ENCODE measurements around the gene RIPPLY3.

The RIPPLY3 gene

GRCh38 chr21:37041706-37042271 lies 35.3 kb downstream of the RIPPLY3 start:
- WGBS (ENCODE audit: extremely low coverage, insufficient coverage, low lambda C conversion rate): no CpG with 5 or more reads among the region's 4 CpGs
- Histone ChIP-seq H2BK120ac (ENCODE audit: low read depth, low read length) (no peak overlapping the region), H3K27me3 (ENCODE audit: insufficient read depth, low read length, poor library complexity) (no peaks in the 10 kb centered on the region)

GRCh38 chr21:37043818-37044217 lies 37.3 kb downstream of the RIPPLY3 start:
- Histone ChIP-seq H3K4me1 (ENCODE audit: control insufficient read depth, low read depth, low read length) (no peaks in the 10 kb centered on the region), H4K8ac (ENCODE audit: low read depth, low read length) (no peak overlapping the region)

More at GRCh38 chr21:37041706-37042271, 35.3 kb downstream of the RIPPLY3 start:
- Histone ChIP-seq H3K79me2 (ENCODE audit: control insufficient read depth, insufficient read depth, low read length) (no peaks in the 10 kb centered on the region), H3K36me3 (ENCODE audit: control insufficient read depth, insufficient read depth, low read length) (no peaks in the 10 kb centered on the region), H3K4ac (ENCODE audit: low read depth, low read length) (no peak overlapping the region), H3K4me1 (ENCODE audit: control insufficient read depth, low read depth, low read length) (no peaks in the 10 kb centered on the region), H2AK5ac (ENCODE audit: low read length) (no peak overlapping the region), H3K4me2 (ENCODE audit: low read length) (no peak overlapping the region), H2BK5ac (ENCODE audit: low read length) (no peak overlapping the region), H2BK15ac (replicated peaks; ENCODE audit: low read depth) (no peak overlapping the region), H3K79me1 (ENCODE audit: low read length) (no peaks in the 10 kb centered on the region), H3K23ac (ENCODE audit: low read length) (no peak overlapping the region), H4K8ac (ENCODE audit: low read depth, low read length) (no peak overlapping the region), H4K5ac (ENCODE audit: low read length) (no peak overlapping the region), H3K56ac (ENCODE audit: low read length) (no peak overlapping the region), H3K4me3 (ENCODE audit: low read length) (no peak overlapping the region), H3K18ac (ENCODE audit: low read length) (no peak overlapping the region), H3K27ac (ENCODE audit: low read depth, low read length) (no peak overlapping the region), H3K9ac (ENCODE audit: low read length) (no peak overlapping the region)
- peak; percentile 41 for DNase-seq

GRCh38 chr21:37044643-37045042 lies 38.1 kb downstream of the RIPPLY3 start:
- H3K4me2 ChIP-seq (ENCODE audit: low read length): no peak overlapping the region
- H3K36me3 ChIP-seq (ENCODE audit: control insufficient read depth, insufficient read depth, low read length): no peaks in the 10 kb centered on the region
- no peak overlapping the region for H2BK15ac ChIP-seq (replicated peaks; ENCODE audit: low read depth)
- no peak for DNase-seq
- H2BK5ac ChIP-seq (ENCODE audit: low read length): no peak overlapping the region
- no CpG with 5 or more reads among the region's 3 CpGs for WGBS (ENCODE audit: extremely low coverage, insufficient coverage, low lambda C conversion rate)
- no peak overlapping the region for H3K9ac ChIP-seq (ENCODE audit: low read length)
- H2AK5ac ChIP-seq (ENCODE audit: low read length): no peak overlapping the region
- H3K4ac ChIP-seq (ENCODE audit: low read depth, low read length): no peak overlapping the region
- no peak overlapping the region for H2BK120ac ChIP-seq (ENCODE audit: low read depth, low read length)
- no peak overlapping the region for H3K27ac ChIP-seq (ENCODE audit: low read depth, low read length)
- no peak overlapping the region for H3K23ac ChIP-seq (ENCODE audit: low read length)
- no peaks in the 10 kb centered on the region for H3K27me3 ChIP-seq (ENCODE audit: insufficient read depth, low read length, poor library complexity)
- no peak overlapping the region for H3K56ac ChIP-seq (ENCODE audit: low read length)
- no peaks in the 10 kb centered on the region for H3K79me2 ChIP-seq (ENCODE audit: control insufficient read depth, insufficient read depth, low read length)
- no peaks in the 10 kb centered on the region for H3K4me1 ChIP-seq (ENCODE audit: control insufficient read depth, low read depth, low read length)
- no peak overlapping the region for H3K18ac ChIP-seq (ENCODE audit: low read length)
- H4K5ac ChIP-seq (ENCODE audit: low read length): no peak overlapping the region
- H4K8ac ChIP-seq (ENCODE audit: low read depth, low read length): no peak overlapping the region
- no peaks in the 10 kb centered on the region for H3K79me1 ChIP-seq (ENCODE audit: low read length)
- no peak overlapping the region for H3K4me3 ChIP-seq (ENCODE audit: low read length)

More at GRCh38 chr21:37043818-37044217, 37.3 kb downstream of the RIPPLY3 start:
- H2BK120ac ChIP-seq (ENCODE audit: low read depth, low read length): no peak overlapping the region
- H3K56ac ChIP-seq (ENCODE audit: low read length): no peak overlapping the region
- H2BK15ac ChIP-seq (replicated peaks; ENCODE audit: low read depth): no peak overlapping the region
- no peaks in the 10 kb centered on the region for H3K36me3 ChIP-seq (ENCODE audit: control insufficient read depth, insufficient read depth, low read length)
- H3K4me3 ChIP-seq (ENCODE audit: low read length): no peak overlapping the region
- no peak overlapping the region for H4K5ac ChIP-seq (ENCODE audit: low read length)
- H3K79me1 ChIP-seq (ENCODE audit: low read length): no peaks in the 10 kb centered on the region
- H3K27ac ChIP-seq (ENCODE audit: low read depth, low read length): no peak overlapping the region
- no peak overlapping the region for H3K18ac ChIP-seq (ENCODE audit: low read length)
- no peaks in the 10 kb centered on the region for H3K79me2 ChIP-seq (ENCODE audit: control insufficient read depth, insufficient read depth, low read length)
- no peak overlapping the region for H2BK5ac ChIP-seq (ENCODE audit: low read length)
- DNase-seq: no peak
- no peak overlapping the region for H3K23ac ChIP-seq (ENCODE audit: low read length)
- no peak overlapping the region for H2AK5ac ChIP-seq (ENCODE audit: low read length)
- H3K4ac ChIP-seq (ENCODE audit: low read depth, low read length): no peak overlapping the region
- no peaks in the 10 kb centered on the region for H3K27me3 ChIP-seq (ENCODE audit: insufficient read depth, low read length, poor library complexity)
- no peak overlapping the region for H3K9ac ChIP-seq (ENCODE audit: low read length)
- no CpG with 5 or more reads among the region's 6 CpGs for WGBS (ENCODE audit: extremely low coverage, insufficient coverage, low lambda C conversion rate)
- no peak overlapping the region for H3K4me2 ChIP-seq (ENCODE audit: low read length)

GRCh38 chr21:37045149-37045548 lies 38.6 kb downstream of the RIPPLY3 start:
- H3K4me2 ChIP-seq (ENCODE audit: low read length): no peak overlapping the region
- H3K18ac ChIP-seq (ENCODE audit: low read length): no peak overlapping the region
- no peak overlapping the region for H4K8ac ChIP-seq (ENCODE audit: low read depth, low read length)
- H3K56ac ChIP-seq (ENCODE audit: low read length): no peak overlapping the region
- no peaks in the 10 kb centered on the region for H3K27me3 ChIP-seq (ENCODE audit: insufficient read depth, low read length, poor library complexity)
- H3K9ac ChIP-seq (ENCODE audit: low read length): no peak overlapping the region
- no peaks in the 10 kb centered on the region for H3K79me1 ChIP-seq (ENCODE audit: low read length)
- no CpG with 5 or more reads among the region's 6 CpGs for WGBS (ENCODE audit: extremely low coverage, insufficient coverage, low lambda C conversion rate)
- H3K4me1 ChIP-seq (ENCODE audit: control insufficient read depth, low read depth, low read length): no peaks in the 10 kb centered on the region
- H2BK5ac ChIP-seq (ENCODE audit: low read length): no peak overlapping the region
- no peak overlapping the region for H3K23ac ChIP-seq (ENCODE audit: low read length)
- no peak overlapping the region for H3K27ac ChIP-seq (ENCODE audit: low read depth, low read length)
- no peak overlapping the region for H3K4ac ChIP-seq (ENCODE audit: low read depth, low read length)
- H2AK5ac ChIP-seq (ENCODE audit: low read length): no peak overlapping the region
- no peaks in the 10 kb centered on the region for H3K79me2 ChIP-seq (ENCODE audit: control insufficient read depth, insufficient read depth, low read length)
- no peak overlapping the region for H2BK15ac ChIP-seq (replicated peaks; ENCODE audit: low read depth)
- H3K36me3 ChIP-seq (ENCODE audit: control insufficient read depth, insufficient read depth, low read length): no peaks in the 10 kb centered on the region
- H2BK120ac ChIP-seq (ENCODE audit: low read depth, low read length): no peak overlapping the region
- no peak overlapping the region for H4K5ac ChIP-seq (ENCODE audit: low read length)
- H3K4me3 ChIP-seq (ENCODE audit: low read length): no peak overlapping the region
- DNase-seq: no peak

GRCh38 chr21:37045556-37045955 lies 39.1 kb downstream of the RIPPLY3 start:
- Histone ChIP-seq H2AK5ac (ENCODE audit: low read length) (no peak overlapping the region), H3K27me3 (ENCODE audit: insufficient read depth, low read length, poor library complexity) (no peaks in the 10 kb centered on the region), H3K4me2 (ENCODE audit: low read length) (no peak overlapping the region), H2BK15ac (replicated peaks; ENCODE audit: low read depth) (no peak overlapping the region), H2BK120ac (ENCODE audit: low read depth, low read length) (no peak overlapping the region), H3K4me3 (ENCODE audit: low read length) (no peak overlapping the region), H3K79me2 (ENCODE audit: control insufficient read depth, insufficient read depth, low read length) (no peaks in the 10 kb centered on the region), H2BK5ac (ENCODE audit: low read length) (no peak overlapping the region), H3K79me1 (ENCODE audit: low read length) (no peaks in the 10 kb centered on the region), H3K9ac (ENCODE audit: low read length) (no peak overlapping the region), H3K18ac (ENCODE audit: low read length) (no peak overlapping the region), H4K8ac (ENCODE audit: low read depth, low read length) (no peak overlapping the region), H3K4me1 (ENCODE audit: control insufficient read depth, low read depth, low read length) (no peaks in the 10 kb centered on the region), H3K27ac (ENCODE audit: low read depth, low read length) (no peak overlapping the region), H3K56ac (ENCODE audit: low read length) (no peak overlapping the region), H3K23ac (ENCODE audit: low read length) (no peak overlapping the region), H3K4ac (ENCODE audit: low read depth, low read length) (no peak overlapping the region), H4K5ac (ENCODE audit: low read length) (no peak overlapping the region), H3K36me3 (ENCODE audit: control insufficient read depth, insufficient read depth, low read length) (no peaks in the 10 kb centered on the region)
- no peak for DNase-seq
- no CpG with 5 or more reads among the region's 6 CpGs for WGBS (ENCODE audit: extremely low coverage, insufficient coverage, low lambda C conversion rate)

- H2BK5ac ChIP-seq (ENCODE audit: low read length): no peak overlapping the region
- no peaks in the 10 kb centered on the region for H3K79me2 ChIP-seq (ENCODE audit: control insufficient read depth, insufficient read depth, low read length)
- H3K4me1 ChIP-seq (ENCODE audit: control insufficient read depth, low read depth, low read length): no peaks in the 10 kb centered on the region
- H3K27me3 ChIP-seq (ENCODE audit: insufficient read depth, low read length, poor library complexity): no peaks in the 10 kb centered on the region
- H3K4me2 ChIP-seq (ENCODE audit: low read length): no peak overlapping the region
- H3K9ac ChIP-seq (ENCODE audit: low read length): no peak overlapping the region
- H4K5ac ChIP-seq (ENCODE audit: low read length): no peak overlapping the region
- no peak overlapping the region for H3K23ac ChIP-seq (ENCODE audit: low read length)
- no peaks in the 10 kb centered on the region for H3K79me1 ChIP-seq (ENCODE audit: low read length)
- no peak overlapping the region for H3K27ac ChIP-seq (ENCODE audit: low read depth, low read length)
- DNase-seq: peak; percentile 28
- no peak overlapping the region for H2AK5ac ChIP-seq (ENCODE audit: low read length)
- H2BK15ac ChIP-seq (replicated peaks; ENCODE audit: low read depth): no peak overlapping the region
- H3K18ac ChIP-seq (ENCODE audit: low read length): no peak overlapping the region
- H2BK120ac ChIP-seq (ENCODE audit: low read depth, low read length): no peak overlapping the region
- no peak overlapping the region for H3K4ac ChIP-seq (ENCODE audit: low read depth, low read length)
- H3K36me3 ChIP-seq (ENCODE audit: control insufficient read depth, insufficient read depth, low read length): no peaks in the 10 kb centered on the region
- no peak overlapping the region for H4K8ac ChIP-seq (ENCODE audit: low read depth, low read length)
- H3K4me3 ChIP-seq (ENCODE audit: low read length): no peak overlapping the region
- no CpG with 5 or more reads among the region's 4 CpGs for WGBS (ENCODE audit: extremely low coverage, insufficient coverage, low lambda C conversion rate)
- H3K56ac ChIP-seq (ENCODE audit: low read length): peak overlapping the region; percentile 60
Measured at GRCh38 chr21:37047079-37047478, 40.6 kb downstream of the RIPPLY3 start.

Data from mesendoderm (in vitro differentiated cells).